SK-N-SH treated with all-trans-retinoic acid at 6 μM for 48 hours (cell line): ENCODE measurements around the gene PARP1.

ENCODE experiments used
- ATAC-seq: fragments of 200-7000 bp; cut with Tn5 transposase; 3 replicates; pipeline ENCODE4 v1.9.1; 2020; ENCODE audit warnings: mild to moderate bottlenecking, moderate library complexity
- ARNTL ChIP-seq: fragments of 450-650 bp; formaldehyde crosslinking; IDR thresholded peaks from 2 replicates; pipeline ENCODE4 v1.5.0; 2020; ENCODE audit warnings: low read depth, mild to moderate bottlenecking, moderate library complexity, borderline replicate concordance
- BACH2 ChIP-seq: fragments of 250-450 bp; sonication (Bioruptor Pico); IDR thresholded peaks from 2 replicates; pipeline ENCODE4 v1.9.0; 2021; ENCODE audit warnings: mild to moderate bottlenecking, borderline replicate concordance
- CREB5 ChIP-seq: fragments of 250-450 bp; sonication (Bioruptor Pico); IDR thresholded peaks from 2 replicates; pipeline ENCODE4 v1.5.1; 2020; ENCODE audit warnings: low read depth, mild to moderate bottlenecking, moderate library complexity
- CSDC2 ChIP-seq: fragments of 250-450 bp; sonication (Bioruptor Pico); IDR thresholded peaks from 2 replicates; pipeline ENCODE4 v1.5.0; 2020; ENCODE audit warnings: mild to moderate bottlenecking, moderate library complexity
- CSRNP3 ChIP-seq: fragments of 250-450 bp; sonication (Bioruptor Pico); IDR thresholded peaks from 2 replicates; pipeline ENCODE4 v1.5.1; 2021; ENCODE audit warnings: mild to moderate bottlenecking, moderate library complexity
- ESRRG ChIP-seq: fragments of 250-450 bp; sonication (Bioruptor Pico); IDR thresholded peaks from 2 replicates; pipeline ENCODE4 v1.6.1; 2021; ENCODE audit warnings: mild to moderate bottlenecking
- GLIS3 ChIP-seq: fragments of 250-450 bp; sonication (Bioruptor Pico); IDR thresholded peaks from 2 replicates; pipeline ENCODE4 v1.5.0; 2020; ENCODE audit warnings: mild to moderate bottlenecking, moderate library complexity
- ISL1 ChIP-seq: fragments of 250-450 bp; sonication (Bioruptor Pico); IDR thresholded peaks from 2 replicates; pipeline ENCODE4 v2.1.2; 2022; ENCODE audit warnings: mild to moderate bottlenecking, moderate library complexity
- OSR1 ChIP-seq: fragments of 250-450 bp; sonication (Bioruptor Pico); IDR thresholded peaks from 2 replicates; pipeline ENCODE4 v1.8.0; 2022; ENCODE audit warnings: moderate library complexity, mild to moderate bottlenecking, inconsistent platforms
- PATZ1 ChIP-seq: fragments of 250-450 bp; sonication (Bioruptor Pico); IDR thresholded peaks from 2 replicates; pipeline ENCODE4 v1.8.0; 2020; ENCODE audit warnings: mild to moderate bottlenecking, moderate library complexity, borderline replicate concordance
- PPARA ChIP-seq: fragments of 250-450 bp; sonication (Bioruptor Pico); IDR thresholded peaks from 2 replicates; pipeline ENCODE4 v1.5.0; 2020; ENCODE audit warnings: mild to moderate bottlenecking, borderline replicate concordance
- RARB ChIP-seq: fragments of 250-450 bp; sonication (Bioruptor Pico); IDR thresholded peaks from 2 replicates; pipeline ENCODE4 v1.8.0; 2021; ENCODE audit warnings: mild to moderate bottlenecking, moderate library complexity
- SNAI2 ChIP-seq: fragments of 250-450 bp; sonication (Bioruptor Pico); IDR thresholded peaks from 2 replicates; pipeline ENCODE4 v1.5.0; 2020; ENCODE audit warnings: mild to moderate bottlenecking, moderate library complexity
- TCF4 ChIP-seq: fragments of 250-450 bp; sonication (Bioruptor Pico); IDR thresholded peaks from 2 replicates; pipeline ENCODE4 v1.8.0; 2021; ENCODE audit warnings: mild to moderate bottlenecking, moderate library complexity, borderline replicate concordance
- TOX ChIP-seq: fragments of 250-450 bp; sonication (Bioruptor Pico); IDR thresholded peaks from 2 replicates; pipeline ENCODE4 v1.8.0; 2021; ENCODE audit warnings: mild to moderate bottlenecking, moderate library complexity, borderline replicate concordance
- TSHZ2 ChIP-seq: fragments of 250-450 bp; sonication (Bioruptor Pico); IDR thresholded peaks from 2 replicates; pipeline ENCODE4 v1.5.0; 2020; ENCODE audit warnings: mild to moderate bottlenecking, moderate library complexity
- ZC3H10 ChIP-seq: fragments of 250-450 bp; sonication (Bioruptor Pico); IDR thresholded peaks from 2 replicates; pipeline ENCODE4 v1.5.1; 2021; ENCODE audit warnings: mild to moderate bottlenecking, moderate library complexity
- ZFP3 ChIP-seq: fragments of 250-450 bp; sonication (Bioruptor Pico); IDR thresholded peaks from 2 replicates; pipeline ENCODE4 v1.5.0; 2020; ENCODE audit warnings: mild to moderate bottlenecking, moderate library complexity
- ZFP30 ChIP-seq: fragments of 450-650 bp; formaldehyde crosslinking; IDR thresholded peaks from 2 replicates; pipeline ENCODE4 v1.5.0; 2022; ENCODE audit warnings: mild to moderate bottlenecking, moderate library complexity
- ZNF565 ChIP-seq: fragments of 450-650 bp; formaldehyde crosslinking; conservative IDR thresholded peaks from 2 replicates; pipeline ENCODE4 v1.5.0; 2020; ENCODE audit warnings: low read depth, mild to moderate bottlenecking, moderate library complexity
- ZNF70 ChIP-seq: fragments of 450-650 bp; formaldehyde crosslinking; IDR thresholded peaks from 2 replicates; pipeline ENCODE4 v1.5.0; 2020; ENCODE audit warnings: mild to moderate bottlenecking, moderate library complexity
- ZNF8 ChIP-seq: fragments of 450-650 bp; formaldehyde crosslinking; IDR thresholded peaks from 2 replicates; pipeline ENCODE4 v1.5.0; 2020; ENCODE audit warnings: mild to moderate bottlenecking, moderate library complexity

Gene PARP1

GRCh38 chr1:226420897-226421296 lies 13.0 kb upstream of the PARP1 start:
- ATAC-seq, result no peak
- TF ChIP-seq ZNF8 (no peak), ZC3H10 (CRISPR knock-in tag) (no peak), TSHZ2 (no peak), ZNF565 (CRISPR knock-in tag) (no peak), CSRNP3 (CRISPR knock-in tag) (no peak), SNAI2 (no peak), PATZ1 (CRISPR knock-in tag) (no peak), ZNF70 (CRISPR knock-in tag) (no peak), ESRRG (no peak), OSR1 (CRISPR knock-in tag) (no peak), ZFP3 (CRISPR knock-in tag) (no peak), BACH2 (CRISPR knock-in tag) (no peak), ARNTL (CRISPR knock-in tag) (no peak), RARB (no peak), TOX (no peak), CSDC2 (CRISPR knock-in tag) (no peak), GLIS3 (no peak), CREB5 (CRISPR knock-in tag) (no peak), PPARA (CRISPR knock-in tag) (no peak), ZFP30 (CRISPR knock-in tag) (no peak)

GRCh38 chr1:226420328-226420727 lies 12.4 kb upstream of the PARP1 start:
- TF ChIP-seq SNAI2 (no peak), TCF4 (CRISPR knock-in tag) (no peak), OSR1 (CRISPR knock-in tag) (no peak), ZC3H10 (CRISPR knock-in tag) (no peak), PATZ1 (CRISPR knock-in tag) (no peak), BACH2 (CRISPR knock-in tag) (no peak), GLIS3 (no peak)
- TF ChIP-seq, all 23 proteins: peak for 0
- no peak for ATAC-seq

GRCh38 chr1:226419284-226420029 lies 11.6 kb upstream of the PARP1 start:
- ATAC-seq, result no peak

More at GRCh38 chr1:226419284-226420029, 11.6 kb upstream of the PARP1 start:
- TF ChIP-seq TCF4 (CRISPR knock-in tag), result no peak
- no peak for TF ChIP-seq ISL1 (CRISPR knock-in tag)
- TF ChIP-seq BACH2 (CRISPR knock-in tag), result no peak
- no peak for TF ChIP-seq ZFP30 (CRISPR knock-in tag)
- no peak for TF ChIP-seq ESRRG
- TF ChIP-seq ARNTL (CRISPR knock-in tag), result no peak
- no peak for TF ChIP-seq TOX
- TF ChIP-seq OSR1 (CRISPR knock-in tag), result no peak
- no peak for TF ChIP-seq RARB
- TF ChIP-seq ZC3H10 (CRISPR knock-in tag), result no peak
- no peak for TF ChIP-seq PATZ1 (CRISPR knock-in tag)
- no peak for TF ChIP-seq ZNF70 (CRISPR knock-in tag)
- no peak for TF ChIP-seq PPARA (CRISPR knock-in tag)
- no peak for TF ChIP-seq CSDC2 (CRISPR knock-in tag)
- TF ChIP-seq CREB5 (CRISPR knock-in tag), result no peak
